GM12874 (cell line): Measurements from ENCODE around the gene REL.

Experiments used
- CTCF ChIP-seq: IDR thresholded peaks from 2 replicates; pipeline ENCODE4 v1.5.1; 2011; ENCODE audit warnings: low read depth, mild to moderate bottlenecking, control low read depth, low read length, moderate library complexity; ENCODE audit not compliant: insufficient read depth

Gene REL

GRCh38 chr2:60934165-60934722 is 52.9 kb downstream of the REL start:
- TF ChIP-seq CTCF = no peak

- no peak for TF ChIP-seq CTCF
These were observed 55.4 kb downstream of the REL start for GRCh38 chr2:60936757-60937156.

GRCh38 chr2:60938301-60938700 is 56.9 kb downstream of the REL start:
- TF ChIP-seq CTCF = no peak

- no peak for TF ChIP-seq CTCF
These were observed 58.2 kb downstream of the REL start for GRCh38 chr2:60939622-60940021.

GRCh38 chr2:60945341-60945740 is 64.0 kb downstream of the REL start:
- TF ChIP-seq CTCF = no peak

GRCh38 chr2:60947056-60947455 is 65.7 kb downstream of the REL start:
- no peak for TF ChIP-seq CTCF

- no peak for TF ChIP-seq CTCF
These were observed 66.8 kb downstream of the REL start for GRCh38 chr2:60948161-60948560.
